NCI-H1092 treated with DMSO at 0.1 percent for 48 hours (cell line): ENCODE data around the gene ANKRD44.

Experiments used
- DNase-seq: peaks from one replicate; lab custom pipeline; 2025; lab: John Stamatoyannopoulos, UW

ANKRD44 gene

GRCh38 chr2:196955036-196955435, 355.5 kb downstream of the ANKRD44 start:
- no peak for DNase-seq

GRCh38 chr2:196954001-196954400, 356.6 kb downstream of the ANKRD44 start:
- peak; percentile 20 for DNase-seq

- no peak for DNase-seq
Observed at GRCh38 chr2:196952936-196953335, 357.6 kb downstream of the ANKRD44 start.

- no peak for DNase-seq
Observed at GRCh38 chr2:196951973-196952372, 358.6 kb downstream of the ANKRD44 start.

GRCh38 chr2:196949116-196949515, 361.5 kb downstream of the ANKRD44 start:
- no peak for DNase-seq

GRCh38 chr2:196944570-196944969, 366.0 kb downstream of the ANKRD44 start:
- DNase-seq: no peak

- no peak for DNase-seq
Observed at GRCh38 chr2:196941398-196942078, 369.0 kb downstream of the ANKRD44 start.

GRCh38 chr2:196939371-196939770, 371.2 kb downstream of the ANKRD44 start:
- DNase-seq: no peak
